Osteocyte (in vitro differentiated cells): Measurements from ENCODE around the gene CRYBA2. TPM values are rescaled to one million over a fixed set of nuclear protein-coding genes. Genes with fewer than 3 reads are reported as not detected.

Experiments used
- DNase-seq: peaks from one replicate; pipeline ENCODE4 v3.0.0; 2021; ENCODE audit warnings: mixed read lengths; ENCODE audit not compliant: unreplicated experiment; ENCODE audit errors: extremely low spot score
- H3K27ac Mint-ChIP-seq: one replicate; pipeline ENCODE4 v1.8.0; 2021; ENCODE audit warnings: mild to moderate bottlenecking, mixed read lengths; ENCODE audit not compliant: unreplicated experiment
- H3K27me3 Mint-ChIP-seq: one replicate; pipeline ENCODE4 v1.8.0; 2021; ENCODE audit warnings: mixed read lengths; ENCODE audit not compliant: unreplicated experiment
- H3K36me3 Mint-ChIP-seq: one replicate; pipeline ENCODE4 v1.8.0; 2021; ENCODE audit warnings: mixed read lengths; ENCODE audit not compliant: unreplicated experiment
- H3K4me1 Mint-ChIP-seq: one replicate; pipeline ENCODE4 v1.8.0; 2021; ENCODE audit warnings: mixed read lengths; ENCODE audit not compliant: unreplicated experiment
- H3K4me3 Mint-ChIP-seq: one replicate; pipeline ENCODE4 v1.8.0; 2021; ENCODE audit warnings: mild to moderate bottlenecking, moderate library complexity, mixed read lengths; ENCODE audit not compliant: unreplicated experiment
- H3K9me3 Mint-ChIP-seq: one replicate; pipeline ENCODE4 v1.8.0; 2021; ENCODE audit warnings: mixed read lengths; ENCODE audit not compliant: unreplicated experiment
- CTCF ChIP-seq: fragments of 200-600 bp; sonication (generic); IDR thresholded peaks from 2 replicates; pipeline ENCODE4 v1.5.0; 2021; ENCODE audit warnings: antibody characterized with exemption, mild to moderate bottlenecking, moderate library complexity
- total RNA-seq: library from RNA; stranded (reverse); gene quantifications from 2 replicates; pipeline ENCODE4 v1.2.1, GENCODE V29; 2021

The CRYBA2 gene
- total RNA-seq, 1 donor from 2014 or later, result not detected

- no peak overlapping the region for H3K27ac Mint-ChIP-seq
- H3K4me1 Mint-ChIP-seq, result peaks cover 2% of the 10 kb centered on the region
- no peak overlapping the region for H3K4me3 Mint-ChIP-seq
- no peak for TF ChIP-seq CTCF
- H3K36me3 Mint-ChIP-seq, result no peaks in the 10 kb centered on the region
- no peaks in the 10 kb centered on the region for H3K9me3 Mint-ChIP-seq
- DNase-seq, result no peak
- H3K27me3 Mint-ChIP-seq, result peaks cover 64% of the 10 kb centered on the region
These were observed 18.0 kb downstream of the CRYBA2 start for GRCh38 chr2:218975060-218975777.

- no peak overlapping the region for H3K27ac Mint-ChIP-seq
- H3K9me3 Mint-ChIP-seq, result no peaks in the 10 kb centered on the region
- no peaks in the 10 kb centered on the region for H3K36me3 Mint-ChIP-seq
- no peak overlapping the region for H3K4me3 Mint-ChIP-seq
- peaks cover 66% of the 10 kb centered on the region for H3K27me3 Mint-ChIP-seq
- no peak for TF ChIP-seq CTCF
- no peaks in the 10 kb centered on the region for H3K4me1 Mint-ChIP-seq
- DNase-seq, result no peak
These were observed 22.3 kb downstream of the CRYBA2 start for GRCh38 chr2:218970894-218971293.

GRCh38 chr2:218964041-218964771, 29.0 kb downstream of the CRYBA2 start:
- peaks cover 67% of the 10 kb centered on the region for H3K27me3 Mint-ChIP-seq
- H3K4me1 Mint-ChIP-seq, result peaks cover 13% of the 10 kb centered on the region
- TF ChIP-seq CTCF, result no peak
- H3K9me3 Mint-ChIP-seq, result no peaks in the 10 kb centered on the region
- no peak overlapping the region for H3K27ac Mint-ChIP-seq
- no peak overlapping the region for H3K4me3 Mint-ChIP-seq
- H3K36me3 Mint-ChIP-seq, result no peaks in the 10 kb centered on the region
- DNase-seq, result no peak

GRCh38 chr2:218963601-218964000, 29.6 kb downstream of the CRYBA2 start:
- H3K27ac Mint-ChIP-seq, result no peak overlapping the region
- peaks cover 17% of the 10 kb centered on the region for H3K4me1 Mint-ChIP-seq
- no peaks in the 10 kb centered on the region for H3K36me3 Mint-ChIP-seq
- DNase-seq, result no peak
- TF ChIP-seq CTCF, result no peak
- no peaks in the 10 kb centered on the region for H3K9me3 Mint-ChIP-seq
- no peak overlapping the region for H3K4me3 Mint-ChIP-seq
- peaks cover 68% of the 10 kb centered on the region for H3K27me3 Mint-ChIP-seq

GRCh38 chr2:218962859-218963492, 30.2 kb downstream of the CRYBA2 start:
- Mint-ChIP-seq H3K27ac (no peak overlapping the region), H3K4me3 (no peak overlapping the region)
- DNase-seq, result no peak

More at GRCh38 chr2:218962859-218963492, 30.2 kb downstream of the CRYBA2 start:
- no peaks in the 10 kb centered on the region for H3K36me3 Mint-ChIP-seq
- peaks cover 17% of the 10 kb centered on the region for H3K4me1 Mint-ChIP-seq
- no peak for TF ChIP-seq CTCF
- H3K27me3 Mint-ChIP-seq, result peaks cover 71% of the 10 kb centered on the region
- no peaks in the 10 kb centered on the region for H3K9me3 Mint-ChIP-seq
